Kidney (tissue), 14 donors: ENCODE results near the gene TRIM61. TPM values are rescaled to one million over a fixed set of nuclear protein-coding genes. Genes with fewer than 3 reads are reported as not detected.
"Not testable (repeated sequence)": the region's sequence is repeated elsewhere in the genome, so short reads cannot be mapped to it uniquely, and the experiment has no call there.

ENCODE experiments used
- DNase-seq, 5 donors: peaks; one replicate each; pipeline ENCODE4 v3.0.0-alpha.2; 2013 to 2020
- FAIRE-seq: peaks from 2 replicates; lab custom pipeline; 2012; peaks lifted over from hg19 to GRCh38; lab: Jason Lieb, UNC
- H3K27ac ChIP-seq, 2 donors: one replicate each; pipeline ENCODE4 v1.7.0; 2013; ENCODE audit warnings: low read depth in 2 of 2, low read length in 2 of 2, inconsistent platforms in 1 of 2
- H3K27me3 ChIP-seq: one replicate; pipeline ENCODE4 v1.7.1; 2013; ENCODE audit warnings: low read length, inconsistent platforms; ENCODE audit not compliant: control insufficient read depth, insufficient read depth
- H3K36me3 ChIP-seq, 3 donors: one replicate each; pipeline versions ENCODE4 v1.7.0 to v1.7.1; 2013; ENCODE audit warnings: low read length in 3 of 3, control low read depth in 1 of 3, inconsistent platforms in 1 of 3; ENCODE audit not compliant: insufficient read depth in 3 of 3, control insufficient read depth in 2 of 3
- H3K4me1 ChIP-seq, 3 donors: one replicate each; pipeline versions ENCODE4 v1.7.0 to v1.7.1; 2013; ENCODE audit warnings: low read length in 3 of 3, inconsistent platforms in 1 of 3, low read depth in 1 of 3; ENCODE audit not compliant: control insufficient read depth in 2 of 3, insufficient read depth in 2 of 3
- H3K4me3 ChIP-seq, 3 donors: one replicate each; pipeline versions ENCODE4 v1.7.0 to v1.8.1; 2013; ENCODE audit warnings: low read length in 3 of 3, control low read depth in 1 of 3, inconsistent platforms in 1 of 3
- H3K9ac ChIP-seq, 3 donors: one replicate each; pipeline versions ENCODE4 v1.7.0 to v1.7.1; 2013; ENCODE audit warnings: low read length in 3 of 3, control low read depth in 1 of 3, inconsistent platforms in 1 of 3
- H3K9me3 ChIP-seq, 3 donors: one replicate each; pipeline versions ENCODE4 v1.7.0 to v1.7.1; 2013; ENCODE audit warnings: low read length in 3 of 3, control low read depth in 1 of 3, inconsistent platforms in 1 of 3; ENCODE audit not compliant: control insufficient read depth in 2 of 3, insufficient read depth in 1 of 3
- intact Hi-C: fragments of 100-400 bp; cut with DNase I; formaldehyde crosslinking; loops from one replicate; pipeline ENCODE4 v1.11.1; 2022
- polyA plus RNA-seq: library from polyadenylated mRNA; stranded (reverse); fragments of 350-450 nt; fragmentation: Illumina TruSeq; extraction: RNeasy Lipid Tissue Mini Kit (QIAGEN cat#74804); gene quantifications from one replicate; pipeline ENCODE4 v1.2.3, GENCODE V29; 2014; ENCODE audit warnings: low read depth, low replicate concordance; ENCODE audit not compliant: insufficient read depth
- total RNA-seq: library from RNA; stranded (reverse); fragmentation: NEBNext Ultra II Directional; extraction: Animal tissue kit (Norgen Biotek cat#: 25700); gene quantifications from one replicate; pipeline ENCODE4 v1.2.1, GENCODE V29; 2021
- TF ChIP-seq, protein P1 (sequence below): IDR thresholded peaks from 3 replicates; pipeline ENCODE4 v1.5.1; 2012; ENCODE audit warnings: mild to moderate bottlenecking, moderate library complexity, borderline replicate concordance; ENCODE audit not compliant: insufficient read depth; ENCODE audit errors: extremely low read depth
- donor health status: control.
- donor health status: control.
- donor health status: control.
- donor health status: control.
- donor health status: control.
- donor health status: DM: yes; HTN: yes; CAD: no.
- donor health status: Normal renal cell carcinoma (clear cell type).

Gene TRIM61
- total and polyA plus RNA-seq, 2 donors from 2014 or later = 0.30 to 0.54 TPM

- no peak overlapping the region for H3K9ac ChIP-seq
- H3K27ac ChIP-seq = no peak overlapping the region
- FAIRE-seq (no peak), DNase-seq (peak in 1 of 5 donors; percentile 37)
- intact Hi-C loops = no loop called here
- H3K36me3 ChIP-seq = no peaks in the 10 kb centered on the region
- no peak overlapping the region for H3K4me3 ChIP-seq
- no peaks in the 10 kb centered on the region for H3K9me3 ChIP-seq
- H3K4me1 ChIP-seq = no peaks in the 10 kb centered on the region
- TF ChIP-seq, protein P1, sequence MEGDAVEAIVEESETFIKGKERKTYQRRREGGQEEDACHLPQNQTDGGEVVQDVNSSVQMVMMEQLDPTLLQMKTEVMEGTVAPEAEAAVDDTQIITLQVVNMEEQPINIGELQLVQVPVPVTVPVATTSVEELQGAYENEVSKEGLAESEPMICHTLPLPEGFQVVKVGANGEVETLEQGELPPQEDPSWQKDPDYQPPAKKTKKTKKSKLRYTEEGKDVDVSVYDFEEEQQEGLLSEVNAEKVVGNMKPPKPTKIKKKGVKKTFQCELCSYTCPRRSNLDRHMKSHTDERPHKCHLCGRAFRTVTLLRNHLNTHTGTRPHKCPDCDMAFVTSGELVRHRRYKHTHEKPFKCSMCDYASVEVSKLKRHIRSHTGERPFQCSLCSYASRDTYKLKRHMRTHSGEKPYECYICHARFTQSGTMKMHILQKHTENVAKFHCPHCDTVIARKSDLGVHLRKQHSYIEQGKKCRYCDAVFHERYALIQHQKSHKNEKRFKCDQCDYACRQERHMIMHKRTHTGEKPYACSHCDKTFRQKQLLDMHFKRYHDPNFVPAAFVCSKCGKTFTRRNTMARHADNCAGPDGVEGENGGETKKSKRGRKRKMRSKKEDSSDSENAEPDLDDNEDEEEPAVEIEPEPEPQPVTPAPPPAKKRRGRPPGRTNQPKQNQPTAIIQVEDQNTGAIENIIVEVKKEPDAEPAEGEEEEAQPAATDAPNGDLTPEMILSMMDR = no peak
- no peaks in the 10 kb centered on the region for H3K27me3 ChIP-seq
Observed at GRCh38 chr4:164937576-164938270, 39.7 kb downstream of the TRIM61 start.

DNA sequence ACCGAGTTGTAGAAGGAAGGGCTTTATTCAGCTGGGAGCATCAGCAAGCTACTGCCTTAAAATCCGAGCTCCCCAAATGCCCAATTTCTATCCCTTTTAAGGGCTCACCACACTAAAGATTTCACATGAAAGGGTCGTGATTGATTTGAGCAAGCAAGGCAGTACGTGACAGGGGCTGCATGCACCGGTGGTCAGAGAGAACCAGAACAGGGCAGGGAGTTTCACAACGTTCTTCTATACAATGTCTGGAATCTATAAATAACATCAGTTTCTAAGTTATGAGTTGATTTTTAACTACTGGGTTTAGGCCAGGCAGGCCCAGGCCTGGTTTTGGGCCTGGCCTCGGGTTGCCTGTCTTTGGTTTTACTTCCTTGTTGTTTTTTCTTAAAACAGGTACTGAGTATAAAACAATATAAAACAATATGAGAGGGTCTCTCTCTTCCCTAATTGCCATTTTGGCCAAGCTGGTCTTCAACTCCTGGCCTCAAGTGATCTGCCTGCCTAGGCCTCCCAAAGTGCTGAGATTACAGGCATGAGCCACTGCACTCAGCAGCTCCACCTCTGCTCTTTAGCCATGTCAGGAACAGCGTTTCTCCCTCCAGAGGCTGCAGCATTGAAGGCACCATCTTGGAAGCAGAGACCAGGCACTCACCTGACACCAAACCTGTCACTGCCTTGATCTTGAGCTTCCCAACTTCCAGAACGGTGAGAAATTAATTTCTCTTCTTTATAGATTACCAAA, 41.4 kb downstream of the TRIM61 start:
- H3K9me3 ChIP-seq, H3K4me3 ChIP-seq, H3K27ac ChIP-seq, DNase-seq, H3K4me1 ChIP-seq, H3K27me3 ChIP-seq, H3K9ac ChIP-seq, intact Hi-C loops, FAIRE-seq, H3K36me3 ChIP-seq: not testable (repeated sequence)

DNA sequence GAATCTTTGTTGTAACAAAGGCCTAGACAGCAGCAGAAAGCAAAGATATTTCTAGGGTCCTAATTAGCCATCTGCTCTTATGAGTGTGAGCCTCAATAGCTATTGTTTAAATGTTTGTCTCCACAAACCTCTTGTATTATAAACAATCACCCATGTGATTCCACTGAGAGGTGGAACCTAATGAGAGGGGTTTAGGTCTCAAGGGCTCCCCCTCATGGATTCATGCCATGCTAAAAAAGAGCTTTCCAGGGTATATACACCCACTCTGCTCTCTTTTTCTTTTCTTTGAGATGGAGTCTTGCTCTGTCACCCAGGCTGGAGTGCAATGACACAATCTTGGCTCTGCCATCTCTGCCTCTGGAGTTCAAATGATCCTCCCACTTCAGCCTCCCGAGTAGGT, 42.1 kb downstream of the TRIM61 start:
- TF ChIP-seq, protein P1 = no peak
- H3K4me1 ChIP-seq = no peaks in the 10 kb centered on the region
- no peaks in the 10 kb centered on the region for H3K9me3 ChIP-seq
- H3K4me3 ChIP-seq = no peak overlapping the region
- H3K27me3 ChIP-seq = no peaks in the 10 kb centered on the region
- peak in 1 of 5 donors; percentile 12 for DNase-seq
- H3K27ac ChIP-seq = no peak overlapping the region
- H3K9ac ChIP-seq = no peak overlapping the region
- FAIRE-seq = no peak
- H3K36me3 ChIP-seq = no peaks in the 10 kb centered on the region
- intact Hi-C loops = no loop called here

DNA sequence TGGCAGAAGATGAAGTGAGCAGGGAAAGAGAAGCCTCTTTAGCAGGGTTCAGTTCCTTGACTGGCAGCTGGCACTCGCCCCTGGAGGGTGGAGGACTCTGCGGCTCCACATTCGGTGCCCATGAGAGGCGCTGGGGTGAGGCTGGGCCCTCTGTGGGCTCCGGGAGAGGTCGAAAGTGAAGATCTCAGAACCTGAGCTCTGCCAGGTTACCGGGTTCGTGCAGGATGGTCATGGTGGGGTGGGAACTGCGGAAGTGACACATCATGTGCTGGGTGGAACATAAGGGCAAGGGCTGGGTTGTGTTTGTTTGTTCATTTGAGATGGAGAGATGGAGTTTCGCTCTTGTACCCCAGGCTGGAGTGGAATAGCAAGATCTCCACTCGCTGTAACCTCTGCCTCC, 44.2 kb downstream of the TRIM61 start:
- Histone ChIP-seq H3K36me3 (no peaks in the 10 kb centered on the region), H3K27me3 (no peaks in the 10 kb centered on the region), H3K4me1 (no peaks in the 10 kb centered on the region), H3K9ac (no peak overlapping the region), H3K27ac (no peak overlapping the region), H3K4me3 (no peak overlapping the region), H3K9me3 (no peaks in the 10 kb centered on the region)
- FAIRE-seq (no peak), DNase-seq (no peak)
- intact Hi-C loops = no loop called here
- TF ChIP-seq, protein P1 = no peak
